ENCODE measurements around the gene FUT1.

DNA sequence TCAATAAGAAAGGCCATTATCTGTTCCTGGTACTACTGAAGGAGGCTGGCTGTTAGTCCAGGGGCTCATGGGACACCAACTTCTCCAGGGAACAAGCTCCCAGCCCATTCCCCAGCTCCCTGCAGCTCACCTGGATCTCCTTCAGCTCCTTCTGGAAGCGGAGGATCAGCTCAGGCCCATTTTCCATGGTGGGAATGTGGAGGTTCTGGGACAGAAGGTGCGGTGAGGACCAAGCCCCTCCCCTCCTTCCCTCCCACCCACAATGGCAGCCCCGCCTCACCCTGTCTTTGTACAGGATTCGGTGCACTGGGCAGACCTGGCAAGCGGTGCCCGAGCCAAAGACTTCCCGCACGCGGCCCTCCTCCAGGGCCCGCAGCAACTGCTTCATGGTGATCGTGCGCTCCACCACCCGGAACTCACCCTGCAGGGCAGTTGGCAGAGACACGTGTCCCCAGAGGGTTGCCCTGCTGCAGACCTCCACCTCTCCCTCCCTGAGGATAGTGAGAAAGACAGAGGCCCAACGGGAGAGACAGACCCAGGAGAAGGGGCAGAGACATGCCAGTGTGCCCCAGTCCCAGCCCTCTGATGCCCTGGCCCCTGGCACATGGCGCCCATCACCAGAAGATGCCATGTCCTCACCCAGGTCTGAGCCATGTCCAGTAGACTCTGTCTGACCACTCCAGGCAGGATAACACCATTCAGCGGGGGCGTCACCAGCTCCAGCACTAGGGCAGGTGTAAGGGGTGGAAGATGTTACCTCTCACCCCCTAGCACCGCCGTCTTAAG is 44.0 kb upstream of the FUT1 start:
- TF ChIP-seq POLR2AphosphoS5 (IDR thresholded peaks at IDR 0.05) (no peak), POLR2A (IDR thresholded peaks at IDR 0.05; ENCODE audit: low read depth) (no peak), EP300 (IDR thresholded peaks at IDR 0.05) (no peak)
- TF ChIP-seq, protein P1, sequence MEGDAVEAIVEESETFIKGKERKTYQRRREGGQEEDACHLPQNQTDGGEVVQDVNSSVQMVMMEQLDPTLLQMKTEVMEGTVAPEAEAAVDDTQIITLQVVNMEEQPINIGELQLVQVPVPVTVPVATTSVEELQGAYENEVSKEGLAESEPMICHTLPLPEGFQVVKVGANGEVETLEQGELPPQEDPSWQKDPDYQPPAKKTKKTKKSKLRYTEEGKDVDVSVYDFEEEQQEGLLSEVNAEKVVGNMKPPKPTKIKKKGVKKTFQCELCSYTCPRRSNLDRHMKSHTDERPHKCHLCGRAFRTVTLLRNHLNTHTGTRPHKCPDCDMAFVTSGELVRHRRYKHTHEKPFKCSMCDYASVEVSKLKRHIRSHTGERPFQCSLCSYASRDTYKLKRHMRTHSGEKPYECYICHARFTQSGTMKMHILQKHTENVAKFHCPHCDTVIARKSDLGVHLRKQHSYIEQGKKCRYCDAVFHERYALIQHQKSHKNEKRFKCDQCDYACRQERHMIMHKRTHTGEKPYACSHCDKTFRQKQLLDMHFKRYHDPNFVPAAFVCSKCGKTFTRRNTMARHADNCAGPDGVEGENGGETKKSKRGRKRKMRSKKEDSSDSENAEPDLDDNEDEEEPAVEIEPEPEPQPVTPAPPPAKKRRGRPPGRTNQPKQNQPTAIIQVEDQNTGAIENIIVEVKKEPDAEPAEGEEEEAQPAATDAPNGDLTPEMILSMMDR (IDR thresholded peaks at IDR 0.05), result no peak
